Astrocyte (in vitro differentiated cells and primary cell): ENCODE measurements around the gene RAB9B.

Experiments
- EZH2 ChIP-seq: IDR thresholded peaks from 2 replicates; pipeline ENCODE4 v1.6.1; 2012; ENCODE audit warnings: mild to moderate bottlenecking, low read length, inconsistent platforms; ENCODE audit not compliant: insufficient read depth
- TF ChIP-seq, protein P1 (sequence below): IDR thresholded peaks from 2 replicates; pipeline ENCODE4 v1.5.1; 2011; ENCODE audit warnings: low read depth, mild to moderate bottlenecking, inconsistent platforms, low read length, moderate library complexity; ENCODE audit not compliant: insufficient read depth

- TF ChIP-seq, protein P1, sequence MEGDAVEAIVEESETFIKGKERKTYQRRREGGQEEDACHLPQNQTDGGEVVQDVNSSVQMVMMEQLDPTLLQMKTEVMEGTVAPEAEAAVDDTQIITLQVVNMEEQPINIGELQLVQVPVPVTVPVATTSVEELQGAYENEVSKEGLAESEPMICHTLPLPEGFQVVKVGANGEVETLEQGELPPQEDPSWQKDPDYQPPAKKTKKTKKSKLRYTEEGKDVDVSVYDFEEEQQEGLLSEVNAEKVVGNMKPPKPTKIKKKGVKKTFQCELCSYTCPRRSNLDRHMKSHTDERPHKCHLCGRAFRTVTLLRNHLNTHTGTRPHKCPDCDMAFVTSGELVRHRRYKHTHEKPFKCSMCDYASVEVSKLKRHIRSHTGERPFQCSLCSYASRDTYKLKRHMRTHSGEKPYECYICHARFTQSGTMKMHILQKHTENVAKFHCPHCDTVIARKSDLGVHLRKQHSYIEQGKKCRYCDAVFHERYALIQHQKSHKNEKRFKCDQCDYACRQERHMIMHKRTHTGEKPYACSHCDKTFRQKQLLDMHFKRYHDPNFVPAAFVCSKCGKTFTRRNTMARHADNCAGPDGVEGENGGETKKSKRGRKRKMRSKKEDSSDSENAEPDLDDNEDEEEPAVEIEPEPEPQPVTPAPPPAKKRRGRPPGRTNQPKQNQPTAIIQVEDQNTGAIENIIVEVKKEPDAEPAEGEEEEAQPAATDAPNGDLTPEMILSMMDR = no peak
- no peak for TF ChIP-seq EZH2
Measured at GRCh38 chrX:103878466-103879122, 46.5 kb upstream of the RAB9B start.
